NCI-H510A treated with DMSO at 0.1 percent for 48 hours (cell line): ENCODE data around the gene TUT1.
"Not testable (repeated sequence)": the region's sequence is repeated elsewhere in the genome, so short reads cannot be mapped to it uniquely, and the experiment has no call there.

ENCODE experiments used
- DNase-seq: peaks from one replicate; lab custom pipeline; 2025; lab: John Stamatoyannopoulos, UW

TUT1 gene

GRCh38 chr11:62575837-62576236 is 15.5 kb downstream of the TUT1 start:
- no peak for DNase-seq

- peak; percentile 41 for DNase-seq
These were observed 16.2 kb downstream of the TUT1 start for GRCh38 chr11:62575156-62575555.

- no peak for DNase-seq
These were observed 16.8 kb downstream of the TUT1 start for GRCh38 chr11:62574363-62575071.

- DNase-seq, result peak; percentile 99
These were observed 17.5 kb downstream of the TUT1 start, which contains the start of gene EEF1G for GRCh38 chr11:62573592-62574362. Gene EEF1G, minus strand, starts transcription at chr11:62573891. Its CDS starts 49 bp downstream, at chr11:62573842.

GRCh38 chr11:62573006-62573591 is 18.2 kb downstream of the TUT1 start:
- DNase-seq, result peak; percentile 22

GRCh38 chr11:62572431-62572830 is 18.9 kb downstream of the TUT1 start:
- DNase-seq, result no peak

GRCh38 chr11:62571493-62571892 is 19.8 kb downstream of the TUT1 start:
- not testable (repeated sequence) for DNase-seq

- not testable (repeated sequence) for DNase-seq
These were observed 20.4 kb downstream of the TUT1 start for GRCh38 chr11:62570903-62571302.

- no peak for DNase-seq
These were observed 21.7 kb downstream of the TUT1 start for GRCh38 chr11:62569611-62570010.

- no peak for DNase-seq
These were observed 24.2 kb downstream of the TUT1 start for GRCh38 chr11:62567018-62567633.

- no peak for DNase-seq
These were observed 25.1 kb downstream of the TUT1 start for GRCh38 chr11:62566247-62566646.

GRCh38 chr11:62565100-62565802 is 26.1 kb downstream of the TUT1 start:
- DNase-seq, result no peak

- DNase-seq, result not testable (repeated sequence)
These were observed 29.6 kb downstream of the TUT1 start for GRCh38 chr11:62561677-62562230.

- peak; percentile 54 for DNase-seq
These were observed 30.7 kb downstream of the TUT1 start for GRCh38 chr11:62560566-62561103.

GRCh38 chr11:62559626-62560025 is 31.7 kb downstream of the TUT1 start:
- DNase-seq, result not testable (repeated sequence)

- DNase-seq, result no peak
These were observed 32.1 kb downstream of the TUT1 start for GRCh38 chr11:62559204-62559603.

GRCh38 chr11:62558669-62559068 is 32.7 kb downstream of the TUT1 start:
- DNase-seq, result no peak

GRCh38 chr11:62556875-62557631 is 34.3 kb downstream of the TUT1 start:
- no peak for DNase-seq

GRCh38 chr11:62556108-62556874 is 35.0 kb downstream of the TUT1 start:
- DNase-seq, result peak; percentile 46
